EH (cell line): ENCODE data around the gene EEIG1.
A peak's percentile ranks its signal among the peaks of the same experiment; 100 is the strongest.
"Not testable (repeated sequence)": the region's sequence is repeated elsewhere in the genome, so short reads cannot be mapped to it uniquely, and the experiment has no call there.

Source experiments
- DNase-seq: peaks from one replicate; pipeline ENCODE4 v3.0.0-alpha.2; 2015; ENCODE audit warnings: low read depth

EEIG1 gene

GRCh38 chr9:127980706-127981558 is at the start of gene EEIG1:
Gene EEIG1, minus strand, starts transcription at chr9:127980989. Its CDS starts 852 bp downstream, at chr9:127980137.
- DNase-seq, result peak; percentile 92

GRCh38 chr9:128027705-128028104 is 46.9 kb upstream of the EEIG1 start:
- no peak for DNase-seq

DNA sequence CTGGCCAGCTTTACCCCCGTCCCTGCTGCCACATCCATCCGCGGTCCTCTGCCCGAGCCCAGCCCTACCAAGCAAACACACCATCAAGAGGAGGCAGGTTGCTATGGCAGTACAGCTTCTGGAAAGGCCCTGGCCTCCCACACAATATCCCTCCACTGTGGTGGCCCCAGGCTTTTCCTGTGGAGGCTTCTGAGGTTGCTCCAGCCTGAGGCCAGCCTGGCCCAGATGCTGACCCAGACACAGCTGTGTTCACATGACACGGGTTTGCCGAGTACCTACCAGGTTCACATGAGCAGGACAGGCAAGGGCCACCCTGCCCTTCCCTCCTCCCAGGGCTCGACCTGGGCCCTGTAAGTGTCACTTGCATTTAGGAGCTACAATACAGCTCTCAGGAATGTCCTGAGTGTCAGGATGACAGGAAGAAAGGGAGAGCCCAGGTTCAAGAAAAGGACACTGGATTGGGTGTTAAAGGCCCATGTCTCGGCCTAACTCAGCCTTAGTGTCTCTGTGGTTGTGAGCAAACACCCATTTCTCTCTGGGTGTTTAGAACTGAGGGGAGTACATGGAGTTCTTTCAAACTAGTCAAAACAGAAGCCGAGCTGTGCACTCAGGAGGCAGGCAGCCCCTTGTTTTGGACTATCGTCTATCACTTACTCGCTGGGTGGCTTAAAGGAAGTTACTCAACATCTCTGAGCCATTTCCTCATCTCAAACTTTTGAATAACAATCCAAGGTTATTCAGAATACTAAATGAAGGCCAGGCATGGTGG is 46.2 kb upstream of the EEIG1 start:
- DNase-seq, result peak; percentile 20

- no peak for DNase-seq
Observed at GRCh38 chr9:128026255-128026772, 45.5 kb upstream of the EEIG1 start.

DNA sequence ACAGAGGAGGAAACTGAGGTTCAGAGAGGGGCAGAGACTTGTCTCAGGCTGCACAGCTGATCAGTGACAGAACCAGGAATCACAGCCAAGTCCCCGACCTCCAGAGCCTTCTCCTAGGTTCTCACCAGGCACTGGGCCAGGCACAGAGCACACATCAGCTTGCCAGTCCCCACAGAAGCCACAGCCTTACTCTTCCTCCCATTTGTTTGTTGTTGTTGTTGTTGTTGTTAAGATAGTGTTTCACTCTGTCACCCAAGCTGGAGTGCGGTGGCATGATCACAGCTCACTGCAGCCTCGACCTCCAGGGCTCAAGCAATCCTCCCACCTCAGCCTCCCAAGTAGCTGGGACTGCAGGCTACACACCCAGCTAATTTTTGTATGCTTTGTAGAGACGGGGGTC is 44.9 kb upstream of the EEIG1 start:
- DNase-seq, result no peak

GRCh38 chr9:128024761-128025308 is 44.0 kb upstream of the EEIG1 start:
- no peak for DNase-seq

- DNase-seq, result not testable (repeated sequence)
Observed at GRCh38 chr9:128023671-128024070, 42.9 kb upstream of the EEIG1 start.

GRCh38 chr9:128022886-128023285 is 42.1 kb upstream of the EEIG1 start:
- peak; percentile 41 for DNase-seq

DNA sequence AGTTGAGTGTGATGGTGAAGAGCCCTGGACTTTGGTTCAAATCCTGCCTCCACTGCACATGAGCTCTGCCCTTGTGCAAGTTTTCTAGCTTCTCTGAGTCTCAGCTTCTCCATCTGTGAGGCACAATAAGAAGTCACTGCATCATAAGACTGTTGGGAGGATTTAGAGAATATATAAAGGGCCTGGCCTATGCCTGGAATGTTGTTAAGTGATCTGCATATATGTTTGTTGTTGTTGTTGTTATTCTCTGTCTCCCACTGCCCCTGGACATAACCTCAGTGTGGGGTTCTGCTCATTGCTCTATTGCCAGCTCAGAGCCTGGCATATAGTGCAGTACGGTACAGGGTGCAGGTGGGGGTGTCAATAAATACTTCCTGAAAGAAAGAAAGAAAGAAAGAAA is 40.3 kb upstream of the EEIG1 start:
- no peak for DNase-seq

- DNase-seq, result no peak
Observed at GRCh38 chr9:128020692-128021091, 39.9 kb upstream of the EEIG1 start.

DNA sequence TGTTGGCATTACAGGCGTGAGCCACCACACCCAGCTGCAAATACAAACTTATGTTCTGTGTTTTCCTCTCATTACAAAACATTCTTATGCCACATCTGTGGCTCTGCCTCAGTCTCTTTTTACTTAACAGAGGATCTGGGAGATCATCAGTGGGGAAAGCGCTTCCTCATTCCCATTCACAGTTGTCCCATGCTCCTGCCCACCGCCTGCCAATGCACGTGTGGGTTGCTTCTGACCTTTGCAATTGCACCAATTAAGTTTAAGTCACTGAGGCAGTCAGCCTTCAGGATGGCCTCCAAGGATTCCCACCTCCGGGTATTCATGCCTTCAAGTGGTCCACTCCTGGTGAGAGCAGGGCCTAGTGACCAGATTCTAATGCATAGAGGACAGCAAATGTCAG is 34.9 kb upstream of the EEIG1 start:
- DNase-seq, result no peak

GRCh38 chr9:128011071-128011817 is 30.5 kb upstream of the EEIG1 start:
- no peak for DNase-seq

GRCh38 chr9:128009639-128010038 is 28.9 kb upstream of the EEIG1 start:
- DNase-seq, result no peak

DNA sequence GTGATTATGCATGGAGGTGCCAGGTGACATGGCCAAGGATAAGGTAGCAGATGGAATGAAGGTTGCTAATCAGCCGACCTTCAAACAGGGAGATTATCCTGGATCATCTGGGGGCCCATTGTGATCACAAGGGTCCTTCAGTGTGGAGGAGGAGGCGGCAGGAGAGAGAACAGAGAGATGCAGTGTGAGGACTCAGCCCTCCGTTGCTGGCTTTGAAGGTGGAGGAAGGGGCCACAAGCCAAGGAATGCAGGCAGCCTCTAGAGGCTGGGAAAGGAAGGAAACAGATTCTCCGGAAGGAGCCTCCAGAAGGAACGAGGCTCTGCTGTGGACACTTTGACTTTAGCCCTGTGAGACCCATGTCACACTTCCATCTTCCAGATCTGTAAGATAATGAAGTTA is 27.4 kb upstream of the EEIG1 start:
- DNase-seq, result no peak

DNA sequence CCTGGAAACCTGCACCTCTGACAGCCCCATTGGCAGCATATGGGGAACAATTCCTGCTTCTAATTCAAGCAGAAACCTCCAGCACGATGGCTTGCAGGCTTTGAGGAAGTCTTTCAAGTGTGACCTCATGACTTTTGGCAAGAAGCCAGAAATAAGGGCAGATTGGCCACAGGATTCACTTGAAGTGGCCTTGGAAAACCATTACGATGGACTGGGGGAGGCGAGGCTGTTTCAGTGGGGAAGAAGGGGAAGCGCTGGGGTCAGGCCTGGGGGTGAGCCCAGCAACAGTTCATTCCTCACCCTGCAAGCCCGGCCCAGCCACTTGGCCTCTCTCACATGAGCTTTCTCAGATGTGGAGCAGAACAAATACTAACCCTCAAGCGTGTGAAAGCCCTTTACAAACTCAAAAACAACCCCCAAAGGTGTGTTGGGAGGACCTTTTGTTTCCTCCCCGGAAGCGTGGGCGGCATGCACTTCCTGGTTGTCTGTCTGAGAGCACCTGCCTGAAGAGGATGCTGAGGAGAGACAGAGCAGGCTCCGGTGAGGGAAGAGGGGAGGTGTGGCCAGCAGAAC is 26.9 kb upstream of the EEIG1 start:
- peak; percentile 58 for DNase-seq

- peak; percentile 38 for DNase-seq
Observed at GRCh38 chr9:128006332-128006996, 25.7 kb upstream of the EEIG1 start.

- peak; percentile 47 for DNase-seq
Observed at GRCh38 chr9:128005923-128006322, 25.1 kb upstream of the EEIG1 start.

DNA sequence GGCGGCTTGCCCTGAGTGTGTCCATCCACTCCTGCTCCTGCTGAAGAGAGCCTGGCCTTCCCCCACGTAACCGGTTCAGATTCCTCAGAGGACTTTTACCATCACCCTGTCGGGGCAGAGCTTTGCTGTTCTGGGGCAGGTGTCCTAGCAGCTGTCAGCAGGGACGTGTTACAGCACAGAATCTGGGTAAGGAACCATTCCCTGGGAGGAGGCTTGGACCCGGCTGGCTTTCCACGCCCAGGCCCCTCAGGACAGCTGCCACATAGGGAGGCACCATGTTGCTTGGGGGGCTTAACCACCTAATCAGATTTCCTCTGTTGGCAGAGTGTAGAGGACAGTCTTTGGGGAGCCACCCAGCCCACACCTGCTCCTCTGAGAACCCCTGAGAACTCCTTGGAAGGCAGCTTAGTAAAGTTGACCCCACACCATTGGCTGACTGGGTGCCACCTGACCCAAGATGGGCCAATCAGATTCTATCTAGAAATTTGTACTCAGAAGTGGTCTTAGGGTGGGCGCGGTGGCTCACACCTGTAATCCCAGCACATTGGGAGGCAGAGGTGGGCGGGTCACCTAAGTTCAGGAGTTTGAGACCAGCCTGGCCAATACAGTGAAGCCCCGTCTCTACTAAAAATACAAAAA is 23.3 kb upstream of the EEIG1 start:
- DNase-seq, result no peak

- no peak for DNase-seq
Observed at GRCh38 chr9:128002959-128003358, 22.2 kb upstream of the EEIG1 start.

DNA sequence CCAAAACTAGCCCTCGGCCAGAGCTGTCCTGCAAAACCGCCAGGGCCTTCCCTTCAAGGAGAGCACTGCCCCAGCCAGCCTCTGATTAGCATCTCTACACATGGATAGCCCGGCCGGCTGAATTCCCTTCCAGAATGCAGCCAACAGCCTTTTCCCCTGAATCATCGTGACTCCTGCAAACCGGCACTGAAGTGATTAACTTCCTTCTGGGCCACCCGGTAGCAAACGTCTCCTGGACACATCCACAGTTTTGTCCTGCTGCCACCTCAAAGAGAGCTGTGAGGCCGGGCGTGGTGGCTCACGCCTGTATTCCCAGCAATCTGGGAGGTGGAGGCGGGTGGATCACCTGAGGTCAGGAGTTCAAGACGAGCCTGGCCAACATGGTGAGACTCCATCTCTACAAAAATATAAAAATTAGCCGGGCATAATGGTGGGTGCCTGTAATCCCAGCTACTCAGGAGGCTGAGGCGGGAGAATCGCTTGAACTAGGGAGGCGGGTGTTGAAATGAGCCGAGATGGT is 21.1 kb upstream of the EEIG1 start:
- DNase-seq, result peak; percentile 98
